Coronary artery (tissue), 2 donors: ENCODE measurements around the gene ANO3.

Experiments
- DNase-seq: peaks from one replicate; pipeline ENCODE4 v3.0.0-alpha.2; 2017; ENCODE audit warnings: low spot score
- H3K27ac ChIP-seq, 2 donors: fragments of 200-600 bp; sonication (generic); one replicate each; pipeline ENCODE4 v1.5.1; 2016 to 2019
- H3K4me3 ChIP-seq: fragments of 200-600 bp; sonication (generic); 2 replicates; pipeline ENCODE4 v1.5.1; 2016; ENCODE audit warnings: mild to moderate bottlenecking, moderate library complexity
- CTCF ChIP-seq: fragments of 200-600 bp; sonication (generic); IDR thresholded peaks from one replicate; pipeline ENCODE4 v1.5.1; 2019; ENCODE audit warnings: antibody characterized with exemption

The ANO3 gene

DNA sequence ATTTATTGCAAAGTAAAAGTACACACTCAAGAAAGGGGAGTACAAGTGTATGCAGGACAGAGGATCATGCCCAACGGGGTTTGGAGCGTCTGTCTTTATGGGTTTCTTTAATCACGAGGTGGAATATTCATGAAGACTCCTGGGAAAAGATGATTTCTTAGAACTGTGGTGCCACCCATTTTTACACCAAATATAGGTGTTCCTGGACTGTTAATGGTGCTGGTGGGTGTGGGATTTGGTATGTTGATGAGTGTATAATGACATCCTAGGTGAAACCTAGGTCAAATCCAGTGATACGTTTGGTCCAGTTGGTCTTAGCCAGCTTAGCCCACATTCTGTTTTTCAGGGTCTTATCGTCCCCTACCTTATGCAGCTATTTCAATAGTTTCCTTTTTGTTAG lies 21.1 kb downstream of the ANO3 start:
- TF ChIP-seq CTCF, result no peak
- H3K27ac ChIP-seq, result no peak overlapping the region
- DNase-seq, result no peak
- no peak overlapping the region for H3K4me3 ChIP-seq

- H3K4me3 ChIP-seq, result no peak overlapping the region
- H3K27ac ChIP-seq, result no peak overlapping the region
- no peak for DNase-seq
- TF ChIP-seq CTCF, result no peak
These were observed 27.1 kb downstream of the ANO3 start for GRCh38 chr11:26359055-26359454.

GRCh38 chr11:26365284-26365683 lies 33.4 kb downstream of the ANO3 start:
- Histone ChIP-seq H3K27ac (no peak overlapping the region), H3K4me3 (no peak overlapping the region)
- no peak for TF ChIP-seq CTCF
- DNase-seq, result no peak

GRCh38 chr11:26377619-26378018 lies 45.7 kb downstream of the ANO3 start:
- no peak for DNase-seq
- H3K4me3 ChIP-seq, result no peak overlapping the region
- no peak for TF ChIP-seq CTCF
- H3K27ac ChIP-seq, result no peak overlapping the region

GRCh38 chr11:26399336-26399735 lies 67.4 kb downstream of the ANO3 start:
- no peak overlapping the region for H3K4me3 ChIP-seq
- no peak overlapping the region for H3K27ac ChIP-seq
- no peak for TF ChIP-seq CTCF
- no peak for DNase-seq

DNA sequence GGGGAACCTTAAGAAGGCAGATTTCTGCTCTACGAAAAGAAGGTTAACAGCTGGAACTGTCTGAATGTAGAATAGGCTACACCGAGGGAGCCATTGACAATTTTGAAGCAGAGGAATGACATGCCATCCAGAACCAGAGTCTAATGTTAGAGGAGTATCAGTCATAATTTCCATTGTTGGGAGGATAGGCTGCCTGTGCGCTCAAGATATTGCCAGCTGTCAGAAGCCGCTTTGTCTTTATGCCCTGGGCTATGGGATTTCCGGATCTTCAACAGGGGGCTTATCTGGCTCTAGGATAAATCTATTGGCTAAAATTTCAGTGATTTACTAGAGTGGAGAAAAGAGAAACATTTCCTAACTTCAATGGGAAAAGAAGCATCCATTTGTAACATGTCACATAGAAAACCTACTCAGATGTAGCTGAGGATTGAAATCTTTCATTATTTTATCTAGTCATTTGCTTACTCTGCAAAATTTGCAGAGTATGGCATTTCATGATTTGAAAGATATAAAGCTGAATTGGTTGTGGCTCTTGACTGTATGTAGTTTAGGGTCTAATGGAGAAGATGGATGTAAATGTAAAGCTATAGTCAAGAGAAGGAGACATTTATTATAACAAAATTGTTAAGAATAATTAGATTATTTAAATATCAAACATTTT lies 78.9 kb downstream of the ANO3 start:
- TF ChIP-seq CTCF, result no peak
- no peak overlapping the region for H3K4me3 ChIP-seq
- H3K27ac ChIP-seq, result no peak overlapping the region
- DNase-seq, result no peak

DNA sequence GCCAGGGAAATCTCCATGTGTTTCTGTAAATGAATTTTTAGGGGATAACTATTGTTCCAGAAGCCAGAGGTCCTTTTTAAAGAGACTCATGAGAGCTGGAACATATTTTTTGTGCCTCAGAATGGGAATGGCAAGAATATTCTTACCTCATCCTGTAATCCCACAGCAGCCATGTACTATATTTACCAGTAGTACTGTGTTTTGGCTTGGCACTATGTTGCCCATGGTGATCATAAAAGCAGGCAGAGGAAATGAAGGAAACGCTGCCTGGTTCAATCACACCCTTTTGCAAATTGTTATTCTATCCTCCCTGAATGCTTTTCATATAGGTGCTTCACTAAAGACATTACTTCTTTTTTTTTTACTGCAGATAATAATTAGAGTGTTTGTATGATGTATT lies 81.0 kb downstream of the ANO3 start:
- DNase-seq, result no peak
- no peak overlapping the region for H3K27ac ChIP-seq
- no peak for TF ChIP-seq CTCF
- no peak overlapping the region for H3K4me3 ChIP-seq
